HEK293 (cell line): ENCODE data around the gene SRC.

Experiments used
- ZNF223 ChIP-seq: fragments of 450-650 bp; formaldehyde crosslinking; IDR thresholded peaks from 2 replicates; pipeline ENCODE4 v1.5.1; 2016; ENCODE audit warnings: missing biosample characterization, missing genetic modification characterization
- ZNF501 ChIP-seq: fragments of 450-650 bp; formaldehyde crosslinking; IDR thresholded peaks from 2 replicates; pipeline ENCODE4 v1.5.1; 2016; ENCODE audit warnings: missing biosample characterization, missing genetic modification characterization
- ZNF561 ChIP-seq: fragments of 450-650 bp; IDR thresholded peaks from 2 replicates; pipeline ENCODE4 v1.5.1; 2018; ENCODE audit warnings: missing biosample characterization, missing genetic modification characterization, borderline replicate concordance
- ZNF76 ChIP-seq: fragments of 450-650 bp; formaldehyde crosslinking; IDR thresholded peaks from 2 replicates; pipeline ENCODE4; 2016; ENCODE audit warnings: low read depth, missing biosample characterization, missing genetic modification characterization, borderline replicate concordance
- TF ChIP-seq, protein P1 (sequence below): IDR thresholded peaks from 2 replicates; pipeline ENCODE4 v1.6.1; 2011; ENCODE audit warnings: mild to moderate bottlenecking, low read depth, low read length, borderline replicate concordance
- TF ChIP-seq, protein P2 (sequence below): fragments of 450-650 bp; formaldehyde crosslinking; IDR thresholded peaks from 2 replicates; pipeline ENCODE4 v1.5.1; 2016; ENCODE audit warnings: missing biosample characterization, missing genetic modification characterization

DNA sequence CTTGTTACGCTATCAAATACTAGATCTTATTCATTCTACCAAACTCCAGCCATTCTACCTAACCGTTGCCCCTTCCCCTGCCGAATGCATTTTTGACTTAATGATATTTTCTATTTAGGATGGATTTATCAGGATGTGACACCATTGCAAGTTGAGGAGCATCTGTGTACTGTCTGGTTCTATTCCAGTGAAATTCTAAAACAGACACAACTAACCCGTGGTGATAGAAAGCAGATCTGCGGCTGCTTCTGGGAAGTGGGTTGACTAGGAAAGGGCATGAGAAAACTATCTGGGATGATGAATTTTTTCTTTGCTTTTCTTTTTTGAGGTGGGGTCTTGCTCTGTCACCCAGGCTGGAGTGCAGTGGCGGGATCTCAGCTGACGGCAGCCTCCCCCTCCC is 20.7 kb upstream of the SRC start:
- TF ChIP-seq, protein P1, sequence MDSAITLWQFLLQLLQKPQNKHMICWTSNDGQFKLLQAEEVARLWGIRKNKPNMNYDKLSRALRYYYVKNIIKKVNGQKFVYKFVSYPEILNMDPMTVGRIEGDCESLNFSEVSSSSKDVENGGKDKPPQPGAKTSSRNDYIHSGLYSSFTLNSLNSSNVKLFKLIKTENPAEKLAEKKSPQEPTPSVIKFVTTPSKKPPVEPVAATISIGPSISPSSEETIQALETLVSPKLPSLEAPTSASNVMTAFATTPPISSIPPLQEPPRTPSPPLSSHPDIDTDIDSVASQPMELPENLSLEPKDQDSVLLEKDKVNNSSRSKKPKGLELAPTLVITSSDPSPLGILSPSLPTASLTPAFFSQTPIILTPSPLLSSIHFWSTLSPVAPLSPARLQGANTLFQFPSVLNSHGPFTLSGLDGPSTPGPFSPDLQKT = no peak
- TF ChIP-seq, protein P2, sequence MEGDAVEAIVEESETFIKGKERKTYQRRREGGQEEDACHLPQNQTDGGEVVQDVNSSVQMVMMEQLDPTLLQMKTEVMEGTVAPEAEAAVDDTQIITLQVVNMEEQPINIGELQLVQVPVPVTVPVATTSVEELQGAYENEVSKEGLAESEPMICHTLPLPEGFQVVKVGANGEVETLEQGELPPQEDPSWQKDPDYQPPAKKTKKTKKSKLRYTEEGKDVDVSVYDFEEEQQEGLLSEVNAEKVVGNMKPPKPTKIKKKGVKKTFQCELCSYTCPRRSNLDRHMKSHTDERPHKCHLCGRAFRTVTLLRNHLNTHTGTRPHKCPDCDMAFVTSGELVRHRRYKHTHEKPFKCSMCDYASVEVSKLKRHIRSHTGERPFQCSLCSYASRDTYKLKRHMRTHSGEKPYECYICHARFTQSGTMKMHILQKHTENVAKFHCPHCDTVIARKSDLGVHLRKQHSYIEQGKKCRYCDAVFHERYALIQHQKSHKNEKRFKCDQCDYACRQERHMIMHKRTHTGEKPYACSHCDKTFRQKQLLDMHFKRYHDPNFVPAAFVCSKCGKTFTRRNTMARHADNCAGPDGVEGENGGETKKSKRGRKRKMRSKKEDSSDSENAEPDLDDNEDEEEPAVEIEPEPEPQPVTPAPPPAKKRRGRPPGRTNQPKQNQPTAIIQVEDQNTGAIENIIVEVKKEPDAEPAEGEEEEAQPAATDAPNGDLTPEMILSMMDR (tag by site-specific recombination) = no peak
- TF ChIP-seq ZNF76 (tag by site-specific recombination) (no peak), ZNF501 (tag by site-specific recombination) (no peak), ZNF561 (tag by site-specific recombination) (no peak), ZNF223 (tag by site-specific recombination) (no peak)
